H9 (cell line): Measurements from ENCODE around the gene SH2D3C. TPM values are rescaled to one million over a fixed set of nuclear protein-coding genes. Genes with fewer than 3 reads are reported as not detected.

ENCODE experiments used
- DNase-seq: peaks from one replicate; pipeline ENCODE4 v3.0.0-alpha.2; 2017
- H2AFZ ChIP-seq: one replicate; pipeline ENCODE4 v1.6.1; 2013; ENCODE audit warnings: mild to moderate bottlenecking, low read length, control low read depth, moderate library complexity
- H2AK5ac ChIP-seq: 2 replicates; pipeline ENCODE4 v1.6.1; 2013; ENCODE audit warnings: low read length, control low read depth, mixed read lengths; ENCODE audit not compliant: insufficient read length
- H2BK120ac ChIP-seq: one replicate; pipeline ENCODE4 v1.6.1; 2013; ENCODE audit warnings: low read depth, mild to moderate bottlenecking, low read length, control low read depth, inconsistent platforms; ENCODE audit not compliant: poor library complexity, severe bottlenecking
- H2BK12ac ChIP-seq: 2 replicates; pipeline ENCODE4 v1.6.1; 2013; ENCODE audit warnings: low read length, control low read depth, mixed read lengths, low read depth; ENCODE audit not compliant: insufficient read length
- H2BK15ac ChIP-seq: 2 replicates; pipeline ENCODE4 v1.6.1; 2013; ENCODE audit warnings: low read depth, low read length, control low read depth
- H2BK20ac ChIP-seq: one replicate; pipeline ENCODE4 v1.6.1; 2013; ENCODE audit warnings: low read depth, mild to moderate bottlenecking, low read length, control low read depth, inconsistent platforms; ENCODE audit not compliant: poor library complexity, severe bottlenecking
- H2BK5ac ChIP-seq: 2 replicates; pipeline ENCODE4 v1.6.1; 2013; ENCODE audit warnings: low read length, control low read depth, mixed read lengths; ENCODE audit not compliant: insufficient read length
- H3K14ac ChIP-seq: 2 replicates; pipeline ENCODE4 v1.6.1; 2013; ENCODE audit warnings: low read length, control low read depth; ENCODE audit not compliant: insufficient read depth
- H3K18ac ChIP-seq: 2 replicates; pipeline ENCODE4 v1.6.1; 2013; ENCODE audit warnings: low read depth, mild to moderate bottlenecking, mixed read lengths, low read length, control low read depth; ENCODE audit not compliant: insufficient read length
- H3K23ac ChIP-seq: 2 replicates; pipeline ENCODE4 v1.6.1; 2013; ENCODE audit warnings: low read length, control low read depth, mixed read lengths, low read depth; ENCODE audit not compliant: insufficient read length
- H3K23me2 ChIP-seq: 2 replicates; pipeline ENCODE4 v1.6.1; 2013; ENCODE audit warnings: low read depth, mild to moderate bottlenecking, mixed read lengths, low read length, control low read depth; ENCODE audit not compliant: insufficient read length, poor library complexity, severe bottlenecking
- H3K27ac ChIP-seq: 2 replicates; pipeline ENCODE4 v1.5.1; 2013; ENCODE audit warnings: low read length, control low read depth, mixed read lengths, low read depth; ENCODE audit not compliant: insufficient read length
- H3K27me3 ChIP-seq: 2 replicates; pipeline ENCODE4 v1.6.1; 2013; ENCODE audit warnings: low read length, control low read depth, inconsistent platforms; ENCODE audit not compliant: insufficient read depth
- H3K4ac ChIP-seq: 2 replicates; pipeline ENCODE4 v1.6.1; 2013; ENCODE audit warnings: low read depth, mild to moderate bottlenecking, control low read depth, inconsistent platforms, low read length, moderate library complexity
- H3K4me1 ChIP-seq: 2 replicates; pipeline ENCODE4 v1.6.1; 2013; ENCODE audit warnings: low read length, control low read depth, inconsistent platforms; ENCODE audit not compliant: insufficient read depth
- H3K4me2 ChIP-seq: 2 replicates; pipeline ENCODE4 v1.6.1; 2013; ENCODE audit warnings: low read length, control low read depth, mixed read lengths; ENCODE audit not compliant: insufficient read length, insufficient read depth
- H3K56ac ChIP-seq: 2 replicates; pipeline ENCODE4 v1.6.1; 2013; ENCODE audit warnings: low read depth, mild to moderate bottlenecking, mixed read lengths, low read length, control low read depth; ENCODE audit not compliant: insufficient read length
- H3K79me1 ChIP-seq: 2 replicates; pipeline ENCODE4 v1.6.1; 2013; ENCODE audit warnings: low read depth, mild to moderate bottlenecking, moderate library complexity, low read length, control low read depth, inconsistent platforms; ENCODE audit not compliant: insufficient read depth, poor library complexity, severe bottlenecking
- H3K79me2 ChIP-seq: 2 replicates; pipeline ENCODE4 v1.6.1; 2013; ENCODE audit warnings: low read length, control low read depth, inconsistent platforms; ENCODE audit not compliant: insufficient read depth
- H3K9ac ChIP-seq: 2 replicates; pipeline ENCODE4 v1.6.1; 2013; ENCODE audit warnings: low read length, control low read depth, mixed read lengths; ENCODE audit not compliant: insufficient read length; ENCODE audit errors: extremely low read depth
- H3K9me3 ChIP-seq: one replicate; pipeline ENCODE4 v1.6.1; 2013; ENCODE audit warnings: low read depth, low read length, inconsistent platforms; ENCODE audit not compliant: control insufficient read depth
- H3T11ph ChIP-seq: one replicate; pipeline ENCODE4 v1.6.1; 2013; ENCODE audit warnings: mild to moderate bottlenecking, low read length, control low read depth, inconsistent platforms
- H4K20me1 ChIP-seq: one replicate; pipeline ENCODE4 v1.6.1; 2013; ENCODE audit not compliant: control insufficient read depth, insufficient read length, insufficient read depth
- H4K5ac ChIP-seq: 2 replicates; pipeline ENCODE4 v1.6.1; 2013; ENCODE audit warnings: low read depth, mild to moderate bottlenecking, mixed read lengths, low read length, control low read depth; ENCODE audit not compliant: insufficient read length
- H4K8ac ChIP-seq: replicated peaks from 2 replicates; pipeline ENCODE4 v1.6.1; 2013; ENCODE audit warnings: low read length, control low read depth, mixed read lengths, low read depth; ENCODE audit not compliant: insufficient read length
- H4K91ac ChIP-seq: 2 replicates; pipeline ENCODE4 v1.6.1; 2013; ENCODE audit warnings: low read depth, mild to moderate bottlenecking, moderate library complexity, mixed read lengths, low read length, control low read depth; ENCODE audit not compliant: insufficient read length
- H3K27ac Mint-ChIP-seq, 3 experiments: 2 replicates in 2 of 3; 3 replicates in 1 of 3; pipeline ENCODE4 v1.8.0; 2020 to 2021; ENCODE audit warnings: mixed read lengths in 3 of 3, mild to moderate bottlenecking in 1 of 3, moderate library complexity in 1 of 3
- H3K27me3 Mint-ChIP-seq: 2 replicates; pipeline ENCODE4 v1.8.0; 2021; ENCODE audit warnings: low read depth, mild to moderate bottlenecking, moderate library complexity, mixed read lengths
- H3K36me3 Mint-ChIP-seq, 3 experiments: 2 replicates in 2 of 3; 3 replicates in 1 of 3; pipeline ENCODE4 v1.8.0; 2020 to 2021; ENCODE audit warnings: low read depth in 3 of 3, mixed read lengths in 3 of 3; ENCODE audit not compliant: insufficient read depth in 1 of 3
- H3K4me1 Mint-ChIP-seq, 2 experiments: 2 replicates each; pipeline ENCODE4 v1.8.0; 2020; ENCODE audit warnings: mixed read lengths in 2 of 2
- H3K4me3 Mint-ChIP-seq, 2 experiments: 2 replicates in 1 of 2; 3 replicates in 1 of 2; pipeline ENCODE4 v1.8.0; 2020 to 2021; ENCODE audit warnings: mild to moderate bottlenecking in 2 of 2, mixed read lengths in 2 of 2, moderate library complexity in 1 of 2
- H3K9me3 Mint-ChIP-seq, 2 experiments: 2 replicates in 1 of 2; 3 replicates in 1 of 2; pipeline ENCODE4 v1.8.0; 2020; ENCODE audit warnings: mild to moderate bottlenecking in 2 of 2, mixed read lengths in 2 of 2, moderate library complexity in 1 of 2
- CTCF ChIP-seq: fragments of 200-600 bp; sonication (generic); conservative IDR thresholded peaks from 3 replicates; pipeline ENCODE4 v1.8.0; 2021; ENCODE audit warnings: antibody characterized with exemption, mild to moderate bottlenecking
- WGBS: extraction: QIAGEN DNeasy Blood & Tissue Kit; methylation state at CpG from one replicate; pipeline ENCODE4 v1.1.7; 2013; ENCODE audit warnings: missing lambda C conversion rate, low lambda C conversion rate, mixed read lengths; ENCODE audit not compliant: insufficient read length; ENCODE audit errors: extremely low coverage; 5-methylcytosine and 5-hydroxymethylcytosine counted together
- total RNA-seq: library from RNA; stranded (reverse); gene quantifications from 2 replicates; pipeline ENCODE4 v1.2.1, GENCODE V29; 2021

The SH2D3C gene
- total RNA-seq, 1 experiment from 2014 or later, result 1.7 TPM

GRCh38 chr9:127739614-127740330 lies 38.7 kb downstream of the SH2D3C start:
- H3K23ac ChIP-seq, result no peak overlapping the region
- H4K20me1 ChIP-seq, result no peaks in the 10 kb centered on the region
- H3K27ac Mint-ChIP-seq, result no peak overlapping the region
- H3K27me3 ChIP-seq, result no peaks in the 10 kb centered on the region
- no peak overlapping the region for H3K4me2 ChIP-seq
- H3K9me3 ChIP-seq, result no peaks in the 10 kb centered on the region
- no peak overlapping the region for H2AFZ ChIP-seq
- H3K36me3 Mint-ChIP-seq, result no peaks in the 10 kb centered on the region
- H2BK120ac ChIP-seq, result no peak overlapping the region
- peaks cover 22% of the 10 kb centered on the region for H3K27me3 Mint-ChIP-seq
- no peak for DNase-seq
- no peak overlapping the region for H2BK12ac ChIP-seq
- no CpG with 5 or more reads among the region's 19 CpGs for WGBS
- no peak overlapping the region for H3K4me3 Mint-ChIP-seq
- no peak overlapping the region for H3K14ac ChIP-seq
- no peak overlapping the region for H2AK5ac ChIP-seq
- no peaks in the 10 kb centered on the region for H3K4me1 ChIP-seq
- no peak overlapping the region for H3K27ac ChIP-seq
- H4K91ac ChIP-seq, result no peak overlapping the region
- H3K9me3 Mint-ChIP-seq, result no peaks in the 10 kb centered on the region
- H3K4ac ChIP-seq, result no peak overlapping the region
- H2BK20ac ChIP-seq, result no peak overlapping the region
- H3K79me2 ChIP-seq, result no peaks in the 10 kb centered on the region
- no peak overlapping the region for H4K5ac ChIP-seq
- H3K79me1 ChIP-seq, result no peaks in the 10 kb centered on the region
- H2BK15ac ChIP-seq, result no peak overlapping the region
- H4K8ac ChIP-seq, result no peak overlapping the region
- peaks cover 6 to 18% of the 10 kb centered on the region in 2 experiments for H3K4me1 Mint-ChIP-seq
- no peak overlapping the region for H3K9ac ChIP-seq
- H3K56ac ChIP-seq, result no peak overlapping the region
- peaks cover 7% of the 10 kb centered on the region for H3K23me2 ChIP-seq
- H3K18ac ChIP-seq, result no peak overlapping the region
- H2BK5ac ChIP-seq, result no peak overlapping the region
- no peak overlapping the region for H3T11ph ChIP-seq
- no peak for TF ChIP-seq CTCF
